SHP77 (cell line): Measurements from ENCODE around the gene LIMCH1.
"Not testable (repeated sequence)": the region's sequence is repeated elsewhere in the genome, so short reads cannot be mapped to it uniquely, and the experiment has no call there.

ENCODE experiments used
- DNase-seq, 2 experiments: peaks; one replicate each; lab custom pipeline; 2025; lab: John Stamatoyannopoulos, UW

LIMCH1 gene

GRCh38 chr4:41686893-41687292 lies 148.9 kb downstream of the LIMCH1 start:
- no peak for DNase-seq

- DNase-seq = no peak
Observed at GRCh38 chr4:41687971-41688370, 150.0 kb downstream of the LIMCH1 start.

GRCh38 chr4:41692717-41693345 lies 154.9 kb downstream of the LIMCH1 start:
- peak in 1 of 2 experiments; percentile 13 for DNase-seq

GRCh38 chr4:41693629-41694028 lies 155.7 kb downstream of the LIMCH1 start:
- DNase-seq = peak in 1 of 2 experiments; percentile 23

- DNase-seq = no peak
Observed at GRCh38 chr4:41696131-41696530, 158.2 kb downstream of the LIMCH1 start.

- DNase-seq = no peak
Observed at GRCh38 chr4:41696763-41697162, 158.8 kb downstream of the LIMCH1 start.

- DNase-seq = no peak
Observed at GRCh38 chr4:41701983-41702382, 164.0 kb downstream of the LIMCH1 start.

- no peak for DNase-seq
Observed at GRCh38 chr4:41702770-41703169, 164.8 kb downstream of the LIMCH1 start.

GRCh38 chr4:41703785-41704184 lies 165.8 kb downstream of the LIMCH1 start:
- no peak for DNase-seq

GRCh38 chr4:41709844-41710481 lies 172.0 kb downstream of the LIMCH1 start:
- DNase-seq = peak; percentile 38 to 39

- not testable (repeated sequence) for DNase-seq
Observed at GRCh38 chr4:41711654-41712053, 173.7 kb downstream of the LIMCH1 start.

GRCh38 chr4:41712425-41712824 lies 174.5 kb downstream of the LIMCH1 start:
- no peak for DNase-seq

- DNase-seq = no peak
Observed at GRCh38 chr4:41713768-41714167, 175.8 kb downstream of the LIMCH1 start.

GRCh38 chr4:41714364-41715000 lies 176.5 kb downstream of the LIMCH1 start:
- DNase-seq = no peak

GRCh38 chr4:41715155-41715554 lies 177.2 kb downstream of the LIMCH1 start:
- no peak for DNase-seq

GRCh38 chr4:41718907-41719306 lies 180.9 kb downstream of the LIMCH1 start:
- no peak for DNase-seq

- DNase-seq = no peak
Observed at GRCh38 chr4:41719417-41719816, 181.5 kb downstream of the LIMCH1 start.

GRCh38 chr4:41722181-41722580 lies 184.2 kb downstream of the LIMCH1 start:
- no peak for DNase-seq

- no peak for DNase-seq
Observed at GRCh38 chr4:41723286-41723685, 185.3 kb downstream of the LIMCH1 start.

GRCh38 chr4:41725254-41725653 lies 187.3 kb downstream of the LIMCH1 start:
- DNase-seq = no peak

- no peak for DNase-seq
Observed at GRCh38 chr4:41727861-41728572, 190.1 kb downstream of the LIMCH1 start.

- DNase-seq = no peak
Observed at GRCh38 chr4:41728573-41728913, 190.6 kb downstream of the LIMCH1 start.
